ENCODE measurements around the gene HOXD8. TPM values are rescaled to one million over a fixed set of nuclear protein-coding genes. Genes with fewer than 3 reads are reported as not detected.

HOXD8 gene
- total and polyA plus RNA-seq, 10 of the 15 experiments (the other 5 are each of a cell fraction or from before 2014, with no cell fraction given) = not detected

GRCh38 chr2:176094349-176094748 is 35.2 kb upstream of the HOXD8 start (continued):
- TF ChIP-seq ZBTB11 (CRISPR knock-in tag; IDR thresholded peaks at IDR 0.05) = no peak
- no peak for TF ChIP-seq HDAC2 (IDR thresholded peaks at IDR 0.05)
- no peak for TF ChIP-seq STAT1 (conservative IDR thresholded peaks at IDR 0.05)
- no peak for TF ChIP-seq EZH2 (IDR thresholded peaks at IDR 0.05; ENCODE audit: borderline replicate concordance, control insufficient read depth, low read depth, low read length)
- TF ChIP-seq FOXM1 (IDR thresholded peaks at IDR 0.05; ENCODE audit: low read depth, low read length) = no peak

GRCh38 chr2:176095421-176095820 is 34.1 kb upstream of the HOXD8 start:
- BruUV-seq (replicated peaks) = no TSS peak
- H3K4me2 ChIP-seq (ENCODE audit: control insufficient read depth, insufficient read depth) = no peak overlapping the region
- H2AFZ ChIP-seq (ENCODE audit: control insufficient read depth, low read depth, low read length) = no peak overlapping the region
- RAD21 ChIA-PET (ENCODE audit: unreplicated experiment) = interaction anchor here (2.8 to 3.0 kb wide), 2 partner anchors 406 to 844 kb away, joined by 10 to 50 read pairs; no protein-coding TSS in a partner anchor
- peaks cover 3% of the 10 kb centered on the region; the same call in 1 of the 2 replicates for H3K4me1 ChIP-seq (ENCODE audit: control insufficient read depth, insufficient read depth, low read length)
- H3K9me3 ChIP-seq (replicated peaks; ENCODE audit: control insufficient read depth, insufficient read depth, low read length) = no peaks in the 10 kb centered on the region; the same call in 2 of the 3 replicates
- no peak overlapping the region for H3K9ac ChIP-seq (ENCODE audit: control insufficient read depth, insufficient read depth, low read length)
- no peak for FAIRE-seq
- SMC1A ChIA-PET (ENCODE audit: uncharacterized antibody, unreplicated experiment) = interaction anchor here (0.6 to 4.7 kb wide), 3 partner anchors 406 to 1346 kb away, joined by 3 to 56 read pairs (median 3); no protein-coding TSS in a partner anchor
- H3K4me3 ChIP-seq = no peak overlapping the region
- no peaks in the 10 kb centered on the region for H3K36me3 ChIP-seq (ENCODE audit: control insufficient read depth in 2 of 2, insufficient read depth in 2 of 2, low read length in 1 of 2)
- no peak overlapping the region for H3K27ac ChIP-seq (ENCODE audit: control insufficient read depth, insufficient read depth)
- intact Hi-C loops (cut with micrococcal nuclease; ENCODE audit: unreplicated experiment) (no loop called here), in situ Hi-C loops (cut with MboI) (loop anchor here (5.0 kb wide), 2 partner anchors 408 to 728 kb away; no protein-coding TSS in a partner anchor)
- no peaks in the 10 kb centered on the region for H4K20me1 ChIP-seq (ENCODE audit: control insufficient read depth, insufficient read depth)
- ATAC-seq = no peak
- CTCF ChIA-PET = interaction anchor here (0.9 to 3.7 kb wide), 4 partner anchors 11 to 539 kb away, joined by 3 to 83 read pairs (median 5); partner anchors contain the start of gene EVX2
- WGBS (ENCODE audit: insufficient coverage, insufficient replicate concordance, low lambda C conversion rate, missing lambda C conversion rate) = 22% methylated on average over 5 of the region's 5 CpGs
- POLR2A ChIA-PET = no interaction called here
- no peak for DNase-seq (ENCODE audit: low read depth, low spot score)
- H3K79me2 ChIP-seq (ENCODE audit: control insufficient read depth, insufficient read depth, low read length) = no peaks in the 10 kb centered on the region
- H3K27me3 ChIP-seq (replicated peaks in 1 of 2; ENCODE audit: control insufficient read depth in 2 of 2, insufficient read depth in 2 of 2, low read length in 1 of 2) = peaks cover 15 to 42% of the 10 kb centered on the region in 2 experiments
- TF ChIP-seq CBFB (IDR thresholded peaks at IDR 0.05; ENCODE audit: low read depth) = no peak
- TF ChIP-seq ZBED1 (IDR thresholded peaks at IDR 0.05; ENCODE audit: borderline replicate concordance) = no peak
- TF ChIP-seq ZNF274 (IDR thresholded peaks at IDR 0.05; ENCODE audit: insufficient read depth, insufficient read length) = no peak
- no peak for TF ChIP-seq ESRRA (IDR thresholded peaks at IDR 0.05; ENCODE audit: low read length)
- no peak for TF ChIP-seq NFXL1 (IDR thresholded peaks at IDR 0.05; ENCODE audit: borderline replicate concordance)
- no peak for TF ChIP-seq MTA2 (IDR thresholded peaks at IDR 0.05; ENCODE audit: low read depth)
- TF ChIP-seq EGR1 (IDR thresholded peaks at IDR 0.05; ENCODE audit: borderline replicate concordance in 1 of 2, low read depth in 2 of 2, low read length in 2 of 2) = no peak
- no peak for TF ChIP-seq RAD21 (IDR thresholded peaks at IDR 0.05; ENCODE audit: insufficient read depth, low read depth, low read length)
- TF ChIP-seq KDM1A (IDR thresholded peaks at IDR 0.05; ENCODE audit: borderline replicate concordance) = no peak
- no peak for TF ChIP-seq RAD51 (IDR thresholded peaks at IDR 0.05)
- TF ChIP-seq ZNF217 (IDR thresholded peaks at IDR 0.05) = no peak
- TF ChIP-seq FOS (IDR thresholded peaks at IDR 0.05; ENCODE audit: borderline replicate concordance, extremely low read depth, insufficient read length) = no peak
- TF ChIP-seq MLLT1 (IDR thresholded peaks at IDR 0.05) = no peak
- TF ChIP-seq RCOR1 (conservative IDR thresholded peaks at IDR 0.05; ENCODE audit: low read depth, low read length) = no peak
